Activated effector memory CD4-positive, alpha-beta T cell treated with Interleukin-2 at 50 U/mL for 16 hours (primary cell): ENCODE results near the gene STK32B.
"Not testable (repeated sequence)": the region's sequence is repeated elsewhere in the genome, so short reads cannot be mapped to it uniquely, and the experiment has no call there.

Source experiments
- DNase-seq: peaks from one replicate; pipeline ENCODE4 v3.0.0-alpha.2; 2020

Gene STK32B

DNA sequence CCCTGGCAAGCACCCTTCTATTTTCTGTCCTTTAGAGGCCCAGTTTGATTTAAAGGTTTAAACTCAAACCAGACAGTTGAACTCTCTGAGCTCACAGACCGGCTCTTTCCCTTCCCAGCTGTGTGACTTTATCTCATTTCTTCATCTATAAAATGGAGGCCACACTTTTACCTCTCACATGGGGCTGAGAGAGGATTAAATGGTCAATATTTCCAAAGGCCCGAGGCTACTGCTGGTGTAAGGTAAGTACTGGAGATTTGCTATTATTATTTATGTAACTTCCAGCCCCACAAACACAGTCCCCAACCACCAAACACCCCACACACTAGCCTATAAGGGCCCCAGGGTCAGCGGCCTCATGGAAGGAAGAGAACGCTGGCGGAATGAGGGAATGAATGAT is 18.5 kb upstream of the STK32B start:
- no peak for DNase-seq

DNA sequence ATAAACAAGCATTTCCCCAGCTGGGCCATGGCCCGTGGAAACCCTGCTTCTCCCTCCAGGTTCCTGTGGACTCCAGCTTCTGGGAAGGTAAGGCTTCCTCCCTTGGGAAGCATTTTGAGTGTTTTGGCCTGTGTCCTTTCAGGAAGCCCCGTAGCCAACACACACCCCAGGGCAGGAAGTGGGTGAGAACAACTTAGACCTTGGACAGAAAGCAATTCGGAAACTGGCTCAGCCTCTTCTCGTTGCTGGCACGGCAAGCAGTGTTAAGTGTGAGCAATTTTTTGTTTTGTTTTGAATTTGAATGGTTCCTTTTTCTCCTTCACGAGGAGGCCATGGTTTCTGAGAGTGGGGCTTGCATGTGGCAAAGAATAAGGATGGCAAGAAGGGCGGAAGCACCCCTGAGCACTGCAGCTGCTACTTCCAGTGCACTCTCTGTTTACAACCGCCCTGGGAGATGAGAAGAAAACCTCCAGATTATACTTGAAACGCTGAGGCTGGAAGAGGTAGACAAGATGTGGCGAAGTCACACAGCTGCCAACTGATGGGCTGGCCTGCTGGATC is 17.9 kb upstream of the STK32B start:
- no peak for DNase-seq

DNA sequence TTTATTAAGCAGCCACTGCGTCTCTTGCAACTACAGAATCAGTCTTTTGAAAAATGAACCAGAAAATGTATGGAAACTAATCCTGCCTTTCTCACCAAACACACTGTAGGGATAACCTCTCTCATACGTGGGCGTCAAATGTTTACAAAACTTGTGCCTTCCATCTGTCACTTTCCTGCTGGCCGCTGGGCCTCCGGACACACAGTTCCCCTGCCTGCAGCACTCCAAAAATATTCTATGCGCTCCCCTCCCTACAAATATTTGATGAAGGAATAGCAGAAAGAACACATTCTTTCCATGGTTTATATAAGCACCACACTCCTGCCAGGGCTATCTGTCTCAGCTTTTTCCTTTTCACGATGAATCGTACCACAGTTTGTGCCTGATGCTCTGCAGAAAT is 17.1 kb upstream of the STK32B start:
- no peak for DNase-seq

DNA sequence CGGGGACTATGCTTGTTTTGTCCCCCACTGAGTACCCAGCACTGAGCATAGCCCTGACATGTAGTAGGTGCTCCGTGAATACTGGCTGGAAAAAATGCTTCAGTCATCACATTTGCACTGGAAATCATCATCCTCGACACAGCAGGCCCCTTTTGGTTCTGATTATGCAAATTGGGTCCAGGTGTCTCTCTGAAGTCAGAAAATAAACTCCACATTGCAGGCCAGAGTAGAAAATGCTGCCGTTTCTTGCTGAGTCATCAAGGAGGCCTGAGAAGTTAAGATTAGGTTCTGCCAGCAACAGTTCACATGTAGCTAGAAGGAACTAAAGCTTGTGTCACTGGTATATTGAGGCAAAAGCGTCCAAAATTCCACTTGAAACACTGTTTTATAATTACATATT is 15.0 kb upstream of the STK32B start:
- DNase-seq, result no peak

DNA sequence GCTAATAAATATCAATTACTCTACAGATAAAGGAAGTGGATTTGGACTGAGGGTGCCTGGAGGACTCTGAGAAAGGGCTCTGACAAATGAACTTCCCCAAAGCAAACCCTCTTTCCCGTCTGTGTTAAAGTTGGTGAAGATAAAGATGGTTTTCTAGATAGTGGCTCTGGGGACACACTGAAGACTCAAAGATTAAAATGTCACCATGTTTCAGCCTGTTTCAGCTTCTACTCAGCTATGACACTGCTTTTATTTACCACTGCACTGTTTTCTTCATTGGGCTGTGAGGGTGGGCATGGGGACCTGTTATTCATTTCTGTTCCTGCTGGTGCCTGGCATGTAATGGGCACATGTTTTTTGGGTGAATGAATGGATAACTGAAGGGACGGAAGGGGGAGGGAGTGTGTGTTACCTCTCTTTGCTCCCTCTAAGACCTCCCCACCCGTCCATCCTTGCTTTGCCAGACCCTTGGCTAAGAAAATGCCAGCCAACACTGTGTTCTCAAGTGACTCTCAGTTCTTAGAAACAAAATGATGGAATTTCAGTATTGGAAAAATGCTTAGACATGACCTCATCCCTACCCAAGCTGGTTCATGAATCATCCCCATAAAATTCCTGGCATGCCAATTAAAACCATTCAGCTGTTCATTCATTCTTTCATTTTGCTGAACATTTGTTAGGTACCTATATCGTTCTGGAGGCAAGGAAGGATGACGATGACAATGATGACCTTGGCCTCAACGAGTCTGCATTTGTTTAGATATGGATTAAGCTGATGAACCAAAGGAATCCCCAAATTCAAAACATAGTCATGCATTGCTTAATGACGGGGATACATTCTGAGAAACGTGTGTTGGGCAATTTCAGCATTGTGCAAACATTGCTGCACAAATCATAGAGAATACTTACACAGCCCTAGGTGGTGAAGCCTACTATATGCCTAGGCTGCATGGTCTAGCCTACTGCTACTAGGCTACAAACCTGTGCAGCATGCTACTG is 13.4 kb upstream of the STK32B start:
- DNase-seq, result no peak

DNA sequence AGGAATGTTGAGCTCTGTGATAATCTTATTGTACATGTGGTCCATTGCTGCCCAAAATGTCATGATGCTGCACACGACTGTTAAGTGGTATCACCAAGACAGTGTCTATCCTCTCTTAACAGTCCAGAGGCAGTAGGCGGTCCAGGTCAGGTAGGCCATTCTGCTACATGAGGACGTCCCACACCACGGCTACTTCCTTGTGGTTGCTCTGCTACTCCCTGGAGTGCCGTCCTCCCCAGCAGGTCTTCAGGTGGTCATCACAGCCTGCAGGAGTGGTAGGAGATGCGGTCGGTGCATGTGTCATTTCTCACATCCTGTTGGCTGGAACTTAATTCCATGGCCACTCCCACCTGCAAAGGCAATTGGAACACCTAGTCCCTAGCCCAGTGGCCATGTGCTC is 11.5 kb upstream of the STK32B start:
- DNase-seq, result no peak

DNA sequence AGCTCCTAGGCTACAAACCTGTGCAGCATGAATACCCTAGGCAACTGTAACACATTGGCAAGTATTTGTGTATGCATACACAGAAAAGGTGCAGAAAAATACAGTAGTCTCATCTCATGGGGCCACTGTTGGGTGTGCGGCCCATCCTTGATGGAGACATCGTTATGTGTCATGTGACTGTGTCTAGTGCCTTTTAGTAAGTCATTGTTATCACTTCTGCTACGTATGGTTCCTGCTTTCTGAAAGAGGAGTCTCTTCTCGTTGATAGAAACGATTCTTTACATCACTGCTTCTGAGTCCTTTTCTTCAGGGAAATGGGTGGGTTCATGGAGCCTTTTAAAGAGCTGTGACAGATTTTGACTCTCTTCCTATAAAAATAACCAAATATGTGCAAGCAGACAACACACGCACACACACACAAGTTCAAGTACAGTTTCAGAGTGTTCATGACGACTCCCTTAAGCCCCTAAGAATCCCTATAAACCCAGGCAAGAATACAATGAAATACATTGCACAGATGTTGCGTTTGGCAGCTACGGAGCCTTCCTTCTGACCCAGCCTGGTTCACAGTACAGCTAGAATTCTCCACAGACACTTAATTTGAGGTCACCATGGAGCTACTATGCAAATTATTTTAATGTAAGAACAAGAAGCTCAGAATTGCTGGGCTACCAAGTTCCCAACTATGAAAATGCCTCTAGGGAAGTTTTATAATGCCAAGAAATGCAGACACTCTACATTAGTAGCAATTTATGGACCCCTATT is 10.2 kb upstream of the STK32B start:
- DNase-seq, result no peak

DNA sequence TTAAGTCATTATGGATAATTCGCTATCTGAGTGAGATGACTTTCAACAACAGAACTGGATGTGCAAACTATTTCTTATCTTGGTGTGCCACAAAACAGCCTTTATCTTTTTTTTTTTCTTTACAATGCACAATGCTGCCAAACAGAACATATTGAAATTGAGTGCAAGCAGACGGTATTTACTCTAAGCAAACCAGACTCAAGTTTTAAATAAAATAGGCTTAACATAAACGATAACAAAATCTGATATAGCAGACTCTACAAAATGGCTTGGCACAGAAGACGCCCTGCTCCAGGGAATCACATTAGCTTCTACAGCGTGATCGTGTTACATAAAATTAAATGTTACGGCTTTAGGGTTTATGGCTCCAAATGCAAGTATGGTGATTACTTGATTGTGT is 9.6 kb upstream of the STK32B start:
- no peak for DNase-seq

DNA sequence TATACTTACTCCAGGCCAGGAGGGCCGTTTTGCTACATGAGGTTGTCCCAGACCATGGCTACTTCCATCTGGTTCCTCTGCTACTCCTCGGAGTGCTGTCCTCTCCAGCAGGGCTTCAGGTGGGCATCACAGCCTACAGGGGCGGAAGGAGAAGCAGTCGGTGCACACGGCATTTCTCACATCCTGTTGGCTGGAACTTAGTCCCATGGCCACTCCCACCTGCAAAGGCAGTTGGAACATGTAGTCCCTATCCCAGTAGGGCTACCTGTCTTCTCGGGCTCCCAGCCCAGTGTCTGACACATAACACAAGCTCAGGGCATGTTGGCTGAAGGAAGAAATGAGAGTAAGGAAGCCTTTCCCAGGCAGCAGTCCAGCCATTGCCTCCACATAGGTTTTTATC is 7.7 kb upstream of the STK32B start:
- no peak for DNase-seq

DNA sequence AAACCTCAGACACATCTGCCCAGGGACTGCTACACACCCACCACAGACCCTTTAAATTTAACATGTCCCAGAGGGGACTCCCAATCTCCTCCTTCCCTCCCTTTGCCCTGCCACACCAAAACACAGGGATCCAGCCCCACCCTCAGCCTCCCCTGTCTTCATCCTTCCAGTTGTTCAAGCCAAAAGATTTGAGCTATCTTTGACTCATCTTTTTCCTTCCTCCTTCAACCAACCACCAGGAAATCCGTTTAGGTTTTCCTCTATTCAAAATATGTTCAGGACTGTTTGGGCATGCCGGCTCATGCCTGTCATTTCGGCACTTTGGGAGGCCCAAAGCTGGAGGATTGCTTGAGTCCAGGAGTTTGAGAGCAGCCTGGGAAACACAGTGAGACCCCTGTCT is 6.9 kb upstream of the STK32B start:
- DNase-seq, result no peak

DNA sequence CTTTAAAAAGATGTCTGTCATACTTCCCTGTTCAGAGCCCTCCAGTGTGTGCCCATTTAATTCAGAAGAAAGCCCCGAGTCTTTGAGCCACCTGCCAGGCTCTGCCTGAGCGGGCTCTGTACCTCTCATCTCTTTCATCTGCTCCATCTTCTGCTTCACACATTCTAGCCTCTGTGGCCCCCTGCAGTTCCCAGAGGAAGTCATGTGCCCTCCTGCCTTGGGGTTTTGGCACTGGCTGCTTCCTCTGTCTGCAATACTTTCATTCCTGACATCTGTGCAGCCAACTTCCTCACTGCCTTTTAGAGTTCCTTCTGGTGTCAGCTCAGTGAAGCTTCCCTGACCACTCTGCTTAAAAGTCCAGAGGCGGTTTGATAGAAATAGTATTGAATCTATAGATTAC is 6.2 kb upstream of the STK32B start:
- DNase-seq, result no peak

DNA sequence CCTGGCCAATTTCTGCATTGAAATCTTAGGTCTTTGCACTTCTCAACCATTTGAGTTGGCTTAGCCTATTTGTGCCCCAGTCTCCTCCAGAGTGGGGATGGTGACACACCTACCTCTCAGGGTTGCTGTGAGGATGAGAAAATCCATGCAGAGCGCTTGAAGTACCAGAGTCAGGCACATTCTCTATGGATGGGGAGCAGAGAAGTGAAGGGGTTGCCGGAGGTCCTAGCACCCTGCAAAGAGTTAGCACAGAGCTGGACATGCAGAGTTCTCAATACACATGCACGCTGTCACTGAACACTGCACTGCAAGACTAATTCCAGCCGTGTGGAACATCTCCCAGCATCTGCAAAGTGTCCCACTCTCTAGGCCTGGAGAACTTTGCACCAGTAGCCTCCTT is 2.6 kb upstream of the STK32B start:
- no peak for DNase-seq

DNA sequence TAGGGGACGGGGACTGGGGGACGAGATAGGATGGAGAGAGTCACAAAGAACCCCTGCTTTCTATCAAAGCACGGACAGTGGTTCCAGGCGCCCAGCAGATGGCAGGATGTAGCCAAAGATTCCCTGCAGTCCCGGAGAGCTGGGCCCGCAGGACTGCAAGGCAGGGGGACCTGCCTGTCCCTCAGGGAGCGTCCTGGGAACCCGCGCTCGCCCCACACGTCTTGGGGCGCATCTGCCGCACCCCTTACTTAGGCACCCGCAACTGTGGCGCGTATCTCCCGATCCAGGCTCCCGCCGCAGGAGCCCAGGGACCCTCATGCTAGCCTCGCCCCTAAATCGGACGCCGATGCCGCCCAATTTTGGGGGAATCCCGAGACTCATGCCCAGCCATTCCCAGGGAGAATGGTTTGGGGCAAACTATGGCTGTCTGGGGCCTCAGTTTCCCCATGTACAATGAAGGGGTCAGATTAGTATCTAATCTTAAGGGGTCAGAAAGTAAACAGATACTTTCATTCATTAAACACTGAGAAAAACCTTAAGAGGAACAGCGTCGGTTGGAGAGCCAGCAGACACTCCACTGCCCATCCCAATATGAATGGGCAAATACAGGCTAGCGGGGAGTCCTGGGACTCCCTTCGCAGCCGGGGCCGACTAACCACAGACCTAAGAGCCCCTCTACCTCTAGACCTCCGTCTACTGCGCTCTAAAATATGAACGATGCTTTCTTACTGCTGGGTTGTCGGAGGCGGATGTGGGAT is 581 bp upstream of the STK32B start:
- DNase-seq, result no peak

DNA sequence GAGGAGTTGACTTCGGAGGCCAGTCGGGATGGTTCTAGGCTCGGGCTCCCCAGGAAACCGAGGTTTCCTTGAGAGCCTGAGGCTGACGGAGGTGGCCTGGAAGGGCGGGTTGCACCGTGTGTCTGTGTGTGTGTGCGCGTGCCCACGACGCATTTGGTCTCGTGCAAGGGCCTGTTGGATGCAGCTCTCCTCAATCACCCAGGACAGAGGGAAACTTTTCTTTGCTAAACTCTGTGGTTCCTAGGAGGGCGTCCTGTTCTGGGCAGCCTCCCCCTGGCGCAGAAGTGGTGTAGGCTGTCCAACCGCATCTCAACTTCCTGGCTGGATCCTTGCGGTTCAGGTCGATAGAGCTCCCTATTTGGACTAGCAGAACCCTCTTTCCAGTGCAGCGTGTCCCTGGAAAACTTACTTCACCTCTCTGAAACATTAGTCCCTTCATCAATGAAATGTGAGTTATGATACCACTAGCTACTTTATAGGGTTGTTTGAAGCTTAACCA is 973 bp downstream of the STK32B start:
- DNase-seq, result no peak

DNA sequence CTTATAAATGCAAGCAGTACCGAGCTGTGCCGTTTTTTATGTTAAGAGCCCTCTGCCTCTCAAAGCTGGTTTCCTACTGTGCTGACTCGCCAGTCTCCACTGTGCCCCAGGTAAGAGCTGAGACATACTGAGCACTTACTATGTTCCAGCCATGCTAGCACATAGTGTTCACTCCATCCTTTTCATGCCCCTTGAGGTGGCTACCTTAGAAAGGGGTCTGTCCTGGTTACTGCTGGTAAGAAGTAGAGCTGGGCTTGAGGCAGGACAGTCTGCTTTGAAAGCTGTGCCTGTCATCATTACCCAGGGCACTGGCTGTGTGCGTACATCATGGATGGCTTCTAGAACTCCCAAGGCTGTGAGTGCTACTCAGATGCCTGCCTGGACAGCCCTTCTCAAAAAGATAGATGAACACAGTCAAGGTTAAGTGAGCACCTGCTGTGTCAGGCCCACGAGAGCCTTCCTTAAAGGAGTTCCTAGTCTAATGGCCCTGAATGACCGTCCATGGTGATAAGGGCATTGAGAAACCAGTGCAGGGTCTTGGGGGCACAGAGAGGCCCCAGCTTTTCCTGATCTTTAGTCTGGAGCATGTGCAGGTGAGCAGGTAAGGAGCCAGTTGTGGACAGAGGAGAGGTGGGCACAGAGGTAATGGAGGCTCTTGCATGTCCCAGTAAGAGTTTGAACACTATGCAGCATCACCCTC is 1.6 kb downstream of the STK32B start:
- DNase-seq, result no peak

DNA sequence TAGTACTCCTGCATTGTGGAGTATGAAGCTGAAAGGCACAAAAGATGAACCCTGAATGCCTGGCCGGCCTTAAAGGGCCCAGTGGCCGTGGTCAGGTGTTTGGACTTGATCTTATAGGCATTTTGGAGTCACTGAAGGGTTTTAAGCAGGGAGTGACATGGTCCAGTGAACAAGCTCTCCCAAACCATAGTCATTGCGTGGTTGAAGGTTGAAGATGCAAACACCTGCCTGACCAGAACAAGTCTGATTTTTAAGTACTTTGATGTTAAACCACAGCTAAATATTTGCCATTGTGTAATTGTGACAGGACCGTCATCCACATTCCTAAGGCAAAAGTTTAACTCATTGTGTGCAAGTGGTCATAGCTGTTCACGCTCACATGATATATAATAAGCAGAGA is 3.3 kb downstream of the STK32B start:
- DNase-seq, result no peak

DNA sequence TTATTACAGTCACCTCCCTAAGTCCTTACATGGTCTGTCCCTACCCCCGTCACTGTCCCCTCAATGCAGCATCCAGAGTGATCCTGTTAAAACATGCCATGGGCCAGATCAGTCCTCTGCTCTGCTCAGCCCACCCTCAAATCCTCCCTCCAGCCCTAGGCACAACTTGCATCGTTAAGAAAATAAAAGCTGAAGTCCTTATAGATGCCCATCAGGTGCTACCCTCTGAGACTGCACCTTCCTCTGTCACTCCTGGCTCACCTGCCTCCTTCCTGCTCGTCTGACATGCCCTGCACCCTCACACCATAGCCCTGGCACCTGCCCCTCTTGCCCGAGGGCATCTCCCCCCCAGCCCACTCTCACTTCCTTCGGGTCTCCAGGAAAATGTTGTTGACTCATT is 4.1 kb downstream of the STK32B start:
- DNase-seq, result no peak

DNA sequence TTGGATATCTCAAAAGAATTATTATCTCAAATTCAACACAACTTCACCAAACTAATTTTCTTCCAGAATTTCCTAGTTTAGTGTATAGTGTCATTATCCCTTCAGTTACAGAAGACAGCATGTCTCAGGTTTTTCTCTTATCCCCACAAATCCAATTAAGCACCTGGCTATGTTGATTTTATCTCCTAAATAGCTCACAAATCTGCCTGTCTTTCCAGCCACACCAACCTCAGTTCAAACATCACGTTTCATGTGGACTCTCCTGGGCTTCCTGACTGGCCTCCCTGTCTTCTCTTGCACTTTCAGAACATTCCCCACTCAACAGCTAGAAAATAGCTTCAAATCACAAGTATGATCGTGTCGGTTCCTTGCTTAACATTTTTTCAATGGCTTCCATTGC is 14.8 kb downstream of the STK32B start:
- DNase-seq, result no peak

DNA sequence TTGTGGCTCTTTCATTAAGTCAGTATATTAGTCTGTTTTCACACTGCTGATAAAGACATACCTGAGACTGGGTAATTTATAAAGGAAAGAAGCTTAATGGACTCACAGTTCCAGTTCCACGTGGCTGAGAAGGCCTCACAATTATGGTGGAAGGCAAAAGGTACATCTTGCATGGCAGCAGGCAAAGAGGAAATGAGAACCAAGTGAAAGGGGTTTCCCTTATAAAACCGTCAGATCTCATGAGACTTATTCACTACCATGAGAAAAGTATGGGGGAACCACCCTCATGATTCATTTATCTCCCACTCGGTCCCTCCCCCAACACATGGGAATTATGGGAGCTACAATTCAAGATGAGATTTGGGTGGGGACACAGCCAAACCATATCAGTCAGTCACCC is 15.7 kb downstream of the STK32B start:
- DNase-seq, result not testable (repeated sequence)

DNA sequence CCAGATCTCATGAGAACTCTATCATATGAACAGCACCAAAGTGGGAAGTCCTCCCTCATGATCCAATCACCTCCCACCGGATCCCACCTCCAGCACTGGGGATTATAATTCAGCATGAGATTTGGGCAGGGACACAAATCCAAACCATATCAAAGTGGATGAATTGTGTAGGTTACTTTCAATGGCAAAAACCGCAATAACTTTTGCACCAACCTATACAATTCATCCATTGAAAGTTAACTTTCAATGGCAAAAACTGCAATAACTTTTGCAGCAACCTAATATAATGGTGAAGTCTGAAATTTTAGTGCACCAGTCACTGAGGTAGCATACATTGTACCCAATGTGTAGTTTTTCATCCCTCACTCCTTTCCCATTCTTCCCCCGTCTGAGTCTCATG is 16.6 kb downstream of the STK32B start:
- DNase-seq, result no peak

DNA sequence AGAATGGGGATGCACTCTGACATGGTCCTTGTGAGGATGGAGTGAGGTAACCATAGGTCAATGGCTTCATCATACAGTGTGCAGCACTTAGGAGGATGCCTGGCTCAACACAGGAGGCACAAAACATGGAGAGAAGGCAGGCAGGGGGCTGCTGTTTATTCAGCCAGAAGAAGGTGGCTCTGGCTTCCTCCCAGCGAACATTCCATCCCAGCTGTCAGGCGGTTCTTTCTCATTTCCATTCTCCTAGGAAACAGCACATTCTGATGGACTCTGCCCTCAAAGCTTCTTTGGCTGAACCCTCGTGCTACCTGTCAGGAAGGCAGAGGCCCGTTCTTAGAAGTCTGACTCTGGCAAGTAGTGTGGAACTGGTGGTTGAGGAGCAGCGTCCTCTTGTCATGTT is 18.6 kb downstream of the STK32B start:
- DNase-seq, result no peak

DNA sequence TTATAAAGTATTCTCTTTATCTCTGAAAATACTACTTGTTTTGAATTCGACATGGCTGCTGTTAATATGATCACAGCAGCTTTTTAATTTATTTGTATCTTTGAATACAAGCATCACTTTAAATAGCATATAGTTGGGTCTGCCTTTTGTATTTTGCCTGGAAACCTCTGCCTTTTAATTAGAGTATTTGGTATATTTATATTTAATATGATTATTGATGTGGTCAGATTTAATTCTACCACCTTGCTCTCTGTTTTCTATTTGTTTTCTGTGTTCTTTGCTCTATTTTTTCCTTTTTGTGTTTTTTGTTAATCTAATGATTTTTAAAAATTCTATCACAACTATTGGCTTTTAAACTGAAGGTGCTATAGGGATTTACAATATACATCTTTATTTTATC is 21.7 kb downstream of the STK32B start:
- no peak for DNase-seq
